SU-DHL-6 (cell line): Measurements from ENCODE around the gene SEC11C.

Experiments
- CTCF ChIP-seq: fragments of 200-600 bp; sonication (generic); IDR thresholded peaks from one replicate; pipeline ENCODE4 v1.5.1; 2017; ENCODE audit warnings: antibody characterized with exemption, mild to moderate bottlenecking, low read length, moderate library complexity; ENCODE audit not compliant: insufficient read depth, poor library complexity, severe bottlenecking
- EZH2phosphoT487 ChIP-seq: fragments of 200-600 bp; sonication (generic), shearing (Covaris generic); conservative IDR thresholded peaks from 2 replicates; pipeline ENCODE4 v1.6.1; 2018; ENCODE audit warnings: mild to moderate bottlenecking, antibody characterized with exemption, low read length, moderate library complexity, mixed read lengths

- TF ChIP-seq CTCF (no peak), EZH2phosphoT487 (no peak)
These were observed 3.8 kb downstream of the SEC11C start for GRCh38 chr18:59143441-59143840.
